Adrenal gland (tissue), 12 donors: ENCODE data around the gene ENC1. TPM values are rescaled to one million over a fixed set of nuclear protein-coding genes. Genes with fewer than 3 reads are reported as not detected.

Experiments
- DNase-seq, 7 donors: peaks; one replicate each; pipeline ENCODE4 v3.0.0-alpha.2; 2019 to 2020
- H3K27ac ChIP-seq, 5 donors: fragments of 200-600 bp; sonication (generic) in 4 of 5; 1 replicate in 3 of 5; 2 replicates in 2 of 5; pipeline versions ENCODE4 v1.5.1 to v1.8.0; 2016 to 2020; ENCODE audit warnings: mild to moderate bottlenecking in 1 of 5
- H3K27me3 ChIP-seq: fragments of 200-600 bp; 2 replicates; pipeline ENCODE4 v1.8.0; 2021
- H3K36me3 ChIP-seq, 2 donors: fragments of 200-600 bp; replicated peaks in 1 of 2; 1 replicate in 1 of 2; 2 replicates in 1 of 2; pipeline versions ENCODE4 v1.5.1 to v1.8.0; 2018 to 2022
- H3K4me1 ChIP-seq, 2 donors: fragments of 200-600 bp; replicated peaks in 1 of 2; 1 replicate in 1 of 2; 2 replicates in 1 of 2; pipeline versions ENCODE4 v1.5.1 to v1.8.0; 2018 to 2021
- H3K4me3 ChIP-seq, 4 donors: fragments of 200-600 bp; sonication (generic) in 3 of 4; one replicate each; pipeline ENCODE4 v1.5.1; 2016 to 2018
- H3K9me3 ChIP-seq, 3 donors: fragments of 200-600 bp; sonication (generic) in 1 of 3; replicated peaks in 1 of 3; 1 replicate in 2 of 3; 2 replicates in 1 of 3; pipeline versions ENCODE4 v1.5.1 to v1.8.0; 2016 to 2021
- POLR2A ChIP-seq, 2 donors: fragments of 450-650 bp; IDR thresholded peaks; one replicate each; pipeline ENCODE4 v1.6.1; 2017; ENCODE audit warnings: antibody characterized with exemption in 2 of 2, mild to moderate bottlenecking in 2 of 2, moderate library complexity in 1 of 2
- WGBS, 4 donors: extraction: QIAGEN DNeasy Blood & Tissue Kit in 2 of 4; methylation state at CpG; one replicate each; pipeline versions ENCODE4 v1.1.5 to v1.1.7; 2013 to 2017; 5-methylcytosine and 5-hydroxymethylcytosine counted together
- intact Hi-C, 2 donors: fragments of 100-400 bp; cut with DNase I; formaldehyde crosslinking; loops; one replicate each; pipeline versions ENCODE4 v1.14.1 to v1.15.0; 2022 to 2023
- polyA plus RNA-seq, 3 donors: library from polyadenylated mRNA; stranded (reverse); fragments of 200-250 nt in 2 of 3; fragments of 350-450 nt in 1 of 3; fragmentation: Illumina TruSeq in 1 of 3; extraction: RNeasy Lipid Tissue Mini Kit (QIAGEN cat#74804) in 1 of 3; gene quantifications; one replicate each; pipeline ENCODE4 v1.2.3, GENCODE V29; 2013 to 2014
- total RNA-seq, 9 donors: library from RNA; depleted of rRNA in 4 of 9; stranded (reverse); fragments of >200 nt in 4 of 9; fragments of 120-200 nt in 1 of 9; fragmentation: NEBNext Ultra II Directional in 1 of 9; extraction: Animal tissue kit (Norgen Biotek cat#: 25700) in 1 of 9; gene quantifications; one replicate each; pipeline versions ENCODE4 v1.1.0 to v1.2.4, GENCODE V29; 2013 to 2023
- TF ChIP-seq, protein P1 (sequence below), 6 experiments: fragments of 450-650 bp in 4 of 6; fragments of 200-600 bp in 2 of 6; sonication (generic) in 1 of 6; IDR thresholded peaks; 1 replicate in 5 of 6; 2 replicates in 1 of 6; pipeline versions ENCODE4 v1.5.1 to v1.8.0; 2016 to 2021; ENCODE audit warnings: antibody characterized with exemption in 6 of 6, mild to moderate bottlenecking in 2 of 6, moderate library complexity in 1 of 6
- donor health status: healthy with polysubstance abuse.
- donor health status: Bipolar disorder and iron deficiency.
- donor health status: DM: yes; HTN: yes; CAD: no.
- donor health status: DM: no; HTN: no; CAD: no.
- donor health status: DM: no; HTN: no; CAD: no.
- donor health status: DM: yes; HTN: yes; CAD: no.

The ENC1 gene
- total and polyA plus RNA-seq, 12 donors: 2.1 to 48.7 (median 4.4) TPM

DNA sequence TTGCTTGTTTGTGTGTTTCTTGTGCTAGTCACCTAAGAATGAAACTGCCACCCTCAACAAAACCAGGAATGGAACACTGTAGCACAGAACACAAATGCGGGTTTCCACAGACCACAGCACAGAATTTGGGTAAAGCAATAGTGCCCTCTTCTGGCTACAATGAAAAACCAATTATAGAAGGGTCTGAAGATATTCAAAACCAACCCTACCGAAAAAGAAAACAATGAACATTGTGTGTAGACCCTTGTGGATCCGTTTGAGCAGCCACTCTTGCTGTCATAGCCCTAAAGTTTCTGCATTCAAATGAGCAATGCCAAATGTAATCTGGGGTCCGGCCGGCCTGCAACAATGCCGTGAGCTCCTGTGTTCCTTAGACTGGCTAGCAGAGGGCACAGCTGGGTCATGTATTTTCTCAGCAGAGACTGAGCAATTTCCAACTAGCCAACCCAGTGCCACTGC is 8.3 kb upstream of the ENC1 start:
- Histone ChIP-seq H3K4me1 (peaks cover 0 to 5% of the 10 kb centered on the region in 2 donors), H3K4me3 (no peak overlapping the region), H3K9me3 (no peaks in the 10 kb centered on the region), H3K27me3 (no peaks in the 10 kb centered on the region), H3K27ac (no peak overlapping the region), H3K36me3 (no peaks in the 10 kb centered on the region)
- DNase-seq: peak in 3 of 7 donors; percentile 25 to 27 (median 26)
- WGBS, 4 donors: 7 to 17% (median 10%) methylated on average over 6 of the region's 6 CpGs
- TF ChIP-seq, protein P1, sequence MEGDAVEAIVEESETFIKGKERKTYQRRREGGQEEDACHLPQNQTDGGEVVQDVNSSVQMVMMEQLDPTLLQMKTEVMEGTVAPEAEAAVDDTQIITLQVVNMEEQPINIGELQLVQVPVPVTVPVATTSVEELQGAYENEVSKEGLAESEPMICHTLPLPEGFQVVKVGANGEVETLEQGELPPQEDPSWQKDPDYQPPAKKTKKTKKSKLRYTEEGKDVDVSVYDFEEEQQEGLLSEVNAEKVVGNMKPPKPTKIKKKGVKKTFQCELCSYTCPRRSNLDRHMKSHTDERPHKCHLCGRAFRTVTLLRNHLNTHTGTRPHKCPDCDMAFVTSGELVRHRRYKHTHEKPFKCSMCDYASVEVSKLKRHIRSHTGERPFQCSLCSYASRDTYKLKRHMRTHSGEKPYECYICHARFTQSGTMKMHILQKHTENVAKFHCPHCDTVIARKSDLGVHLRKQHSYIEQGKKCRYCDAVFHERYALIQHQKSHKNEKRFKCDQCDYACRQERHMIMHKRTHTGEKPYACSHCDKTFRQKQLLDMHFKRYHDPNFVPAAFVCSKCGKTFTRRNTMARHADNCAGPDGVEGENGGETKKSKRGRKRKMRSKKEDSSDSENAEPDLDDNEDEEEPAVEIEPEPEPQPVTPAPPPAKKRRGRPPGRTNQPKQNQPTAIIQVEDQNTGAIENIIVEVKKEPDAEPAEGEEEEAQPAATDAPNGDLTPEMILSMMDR (IDR thresholded peaks at IDR 0.05): peak; percentile 49 to 86 (median 77)
- TF ChIP-seq POLR2A (IDR thresholded peaks at IDR 0.05): no peak
- intact Hi-C loops: loop anchor here in 1 of 2 donors (10.0 kb wide), 1 partner anchor 614 kb away; no protein-coding TSS in a partner anchor

DNA sequence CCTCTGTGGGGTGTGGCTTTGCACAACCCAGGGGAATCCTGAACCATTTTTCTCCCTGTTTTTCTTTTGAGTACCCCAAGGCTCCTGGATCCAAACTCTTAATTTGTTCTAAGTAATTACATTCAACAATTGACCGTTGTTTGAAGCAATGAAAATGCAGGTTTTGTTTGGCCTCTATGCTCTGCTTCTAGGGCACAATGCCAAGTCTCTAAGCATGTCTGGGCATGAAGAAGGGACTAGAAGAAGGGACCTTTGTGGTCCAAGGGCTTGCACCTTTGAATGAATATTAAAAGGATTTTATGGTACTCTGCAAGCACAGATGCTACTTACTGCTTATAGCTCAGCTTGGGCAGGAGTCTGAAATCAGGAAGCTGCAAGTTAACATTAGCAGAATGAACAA is 6.6 kb upstream of the ENC1 start:
- no peaks in the 10 kb centered on the region for H3K36me3 ChIP-seq
- no peak for DNase-seq
- no peak overlapping the region for H3K4me3 ChIP-seq
- H3K9me3 ChIP-seq: no peaks in the 10 kb centered on the region
- H3K27me3 ChIP-seq: no peaks in the 10 kb centered on the region
- intact Hi-C loops: loop anchor here in 1 of 2 donors (10.0 kb wide), 1 partner anchor 612 kb away; no protein-coding TSS in a partner anchor
- TF ChIP-seq, protein P1 (IDR thresholded peaks at IDR 0.05): no peak
- no peak for TF ChIP-seq POLR2A (IDR thresholded peaks at IDR 0.05)
- H3K4me1 ChIP-seq: peaks cover 5 to 10% of the 10 kb centered on the region in 2 donors
- WGBS, 4 donors: 50 to 87% (median 70%) methylated on average over 1 of the region's 1 CpG
- H3K27ac ChIP-seq: no peak overlapping the region

DNA sequence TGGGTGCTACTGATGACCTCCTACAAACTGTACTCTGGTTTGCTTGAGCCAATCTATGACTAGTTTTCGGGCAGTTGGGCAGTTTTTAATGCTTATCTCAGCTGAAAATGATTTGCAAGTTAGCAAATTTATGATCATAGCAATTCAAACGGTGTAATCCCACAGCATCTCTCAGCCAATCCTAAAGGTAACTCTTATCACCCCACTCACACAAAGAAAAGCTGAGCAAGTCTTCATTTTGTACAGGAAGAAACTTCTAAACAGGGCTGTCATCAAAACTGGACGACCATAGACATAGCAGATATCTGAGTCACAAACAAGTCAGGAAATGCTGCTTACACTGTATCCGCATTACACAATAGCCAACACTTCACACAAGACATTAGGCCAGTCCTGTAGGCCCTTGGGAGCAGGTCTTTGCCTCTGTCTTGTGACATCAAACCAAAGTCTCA is 2.6 kb upstream of the ENC1 start:
- H3K4me1 ChIP-seq: peaks cover 3 to 29% of the 10 kb centered on the region in 2 donors
- peak overlapping the region in 2 of 5 donors; percentile 45 to 63 for H3K27ac ChIP-seq
- H3K9me3 ChIP-seq: no peaks in the 10 kb centered on the region
- WGBS, 4 donors: 43 to 51% (median 50%) methylated on average over 4 of the region's 4 CpGs
- peak in 5 of 7 donors; percentile 29 to 68 (median 46) for DNase-seq
- no peak overlapping the region for H3K4me3 ChIP-seq
- H3K27me3 ChIP-seq: no peaks in the 10 kb centered on the region
- intact Hi-C loops: loop anchor here (5.0 to 10.0 kb wide), 4 partner anchors 606 to 741 kb away; no protein-coding TSS in a partner anchor
- TF ChIP-seq, protein P1 (IDR thresholded peaks at IDR 0.05): no peak
- no peak for TF ChIP-seq POLR2A (IDR thresholded peaks at IDR 0.05)
- no peaks in the 10 kb centered on the region for H3K36me3 ChIP-seq

DNA sequence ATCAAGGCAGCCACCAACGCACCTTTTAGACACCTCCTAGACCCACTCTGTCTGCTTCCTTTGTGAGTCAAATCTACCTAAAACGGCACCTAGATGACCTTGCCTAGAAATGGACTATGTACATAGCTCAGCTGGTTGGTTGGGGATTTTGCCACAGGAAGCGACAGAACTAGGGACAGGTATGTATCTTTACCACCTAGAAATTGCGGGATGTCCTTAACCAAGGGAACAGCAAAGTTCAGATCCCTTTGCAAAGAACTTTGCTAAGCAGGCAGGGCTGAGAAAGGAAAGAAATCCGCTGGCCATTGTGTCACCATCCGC is 2.0 kb upstream of the ENC1 start:
- Histone ChIP-seq H3K36me3 (no peaks in the 10 kb centered on the region), H3K27ac (peak overlapping the region in 2 of 5 donors; percentile 24 to 63), H3K4me3 (peak overlapping the region in 1 of 4 donors; percentile 76), H3K9me3 (no peaks in the 10 kb centered on the region), H3K27me3 (no peaks in the 10 kb centered on the region), H3K4me1 (peaks cover 3 to 29% of the 10 kb centered on the region in 2 donors)
- no peak for TF ChIP-seq POLR2A (IDR thresholded peaks at IDR 0.05)
- WGBS, 4 donors: 70 to 79% (median 74%) methylated on average over 6 of the region's 6 CpGs
- intact Hi-C loops: loop anchor here (5.0 to 10.0 kb wide), 4 partner anchors 605 to 740 kb away; no protein-coding TSS in a partner anchor
- DNase-seq: no peak
